H1 (cell line): Measurements from ENCODE around the gene KCTD3. TPM values are rescaled to one million over a fixed set of nuclear protein-coding genes. Genes with fewer than 3 reads are reported as not detected.

Experiments
- CTCF ChIA-PET: fragments of 300-600 bp; sonication (Branson Sonifier 250); formaldehyde crosslinking; loops from one replicate; lab custom pipeline; 2021; ENCODE audit not compliant: partially characterized antibody; lab: Charles Lee
- POLR2A ChIA-PET: fragments of 300-600 bp; sonication (Branson Sonifier 250); formaldehyde crosslinking; loops from one replicate; lab custom pipeline; 2021; ENCODE audit warnings: inconsistent platforms; ENCODE audit not compliant: partially characterized antibody; lab: Charles Lee
- DNase-seq, 2 experiments: peaks; one replicate each; pipeline versions ENCODE4 v3.0.0 to v3.0.0-alpha.2; 2010 to 2022; ENCODE audit warnings: low spot score in 2 of 2, low read depth in 1 of 2, mixed read lengths in 1 of 2
- FAIRE-seq: peaks from 2 replicates; lab custom pipeline; 2011; peaks lifted over from hg19 to GRCh38; lab: Jason Lieb, UNC
- H2AFZ ChIP-seq: 2 replicates; pipeline ENCODE4 v1.8.1; 2012; ENCODE audit warnings: low read length, inconsistent platforms
- H2AK5ac ChIP-seq: 2 replicates; pipeline ENCODE4 v1.6.1; 2013; ENCODE audit warnings: low read depth, low read length
- H2BK120ac ChIP-seq: replicated peaks from 2 replicates; pipeline ENCODE3; 2013; ENCODE audit warnings: low read depth, low read length, inconsistent platforms
- H2BK12ac ChIP-seq: 2 replicates; pipeline ENCODE4 v1.6.1; 2013; ENCODE audit warnings: low read depth, low read length
- H2BK15ac ChIP-seq: 2 replicates; pipeline ENCODE4 v1.6.1; 2013; ENCODE audit warnings: low read length
- H2BK20ac ChIP-seq: 2 replicates; pipeline ENCODE4 v1.6.1; 2013; ENCODE audit warnings: low read length
- H2BK5ac ChIP-seq: 2 replicates; pipeline ENCODE4 v1.6.1; 2013; ENCODE audit warnings: low read depth, low read length
- H3K14ac ChIP-seq: 2 replicates; pipeline ENCODE4 v1.6.1; 2013; ENCODE audit warnings: inconsistent platforms; ENCODE audit not compliant: insufficient read length
- H3K18ac ChIP-seq: 2 replicates; pipeline ENCODE4 v1.6.1; 2013; ENCODE audit warnings: low read length; ENCODE audit errors: extremely low read depth
- H3K23ac ChIP-seq: 2 replicates; pipeline ENCODE4 v1.6.1; 2013; ENCODE audit warnings: inconsistent platforms; ENCODE audit not compliant: insufficient read length
- H3K23me2 ChIP-seq: 2 replicates; pipeline ENCODE4 v1.6.1; 2013; ENCODE audit warnings: low read depth, low read length
- H3K27ac ChIP-seq: 2 replicates; pipeline ENCODE4 v1.6.1; 2011; ENCODE audit warnings: low read depth, low read length, inconsistent platforms
- H3K27me3 ChIP-seq, 4 experiments: replicated peaks in 1 of 4; 1 replicate in 1 of 4; 2 replicates in 3 of 4; pipeline versions ENCODE4 v1.6.1 to v1.8.1; 2011 to 2013; ENCODE audit warnings: low read length in 3 of 4, mild to moderate bottlenecking in 3 of 4, inconsistent platforms in 2 of 4, mixed read lengths in 2 of 4, moderate library complexity in 1 of 4; ENCODE audit not compliant: control insufficient read depth in 3 of 4, insufficient read depth in 3 of 4; ENCODE audit errors: extremely low read depth in 1 of 4
- H3K36me3 ChIP-seq, 4 experiments: 2 replicates each; pipeline versions ENCODE4 v1.6.1 to v1.8.1; 2011 to 2013; ENCODE audit warnings: mild to moderate bottlenecking in 4 of 4, low read length in 3 of 4, moderate library complexity in 2 of 4, control low read depth in 1 of 4, inconsistent platforms in 1 of 4; ENCODE audit not compliant: insufficient read depth in 4 of 4, control insufficient read depth in 2 of 4
- H3K4ac ChIP-seq: replicated peaks from 2 replicates; pipeline ENCODE3; 2013; ENCODE audit warnings: low read length, low read depth, mixed read lengths, inconsistent platforms; ENCODE audit not compliant: insufficient read length
- H3K4me1 ChIP-seq, 4 experiments: replicated peaks in 1 of 4; 1 replicate in 1 of 4; 2 replicates in 3 of 4; pipeline versions ENCODE4 v1.6.1 to v1.8.1; 2011 to 2013; ENCODE audit warnings: low read length in 3 of 4, inconsistent platforms in 2 of 4, mixed read lengths in 1 of 4; ENCODE audit not compliant: insufficient read depth in 4 of 4, control insufficient read depth in 3 of 4
- H3K4me2 ChIP-seq, 2 experiments: 2 replicates each; pipeline versions ENCODE4 v1.6.1 to v1.8.1; 2011 to 2013; ENCODE audit warnings: low read depth in 2 of 2, low read length in 2 of 2, control low read depth in 1 of 2, inconsistent platforms in 1 of 2, mild to moderate bottlenecking in 1 of 2; ENCODE audit not compliant: insufficient read depth in 1 of 2
- H3K4me3 ChIP-seq, 4 experiments: fragments of 200-600, 300-600 bp in 1 of 4; sonication (generic), shearing (Covaris generic), sonication (Bioruptor Twin) in 1 of 4; 2 replicates each; pipeline versions ENCODE4 v1.5.1 to v1.8.1; 2011 to 2016; ENCODE audit warnings: low read length in 4 of 4, low read depth in 3 of 4, control low read depth in 2 of 4, inconsistent platforms in 2 of 4, mild to moderate bottlenecking in 2 of 4, mixed read lengths in 1 of 4, moderate library complexity in 1 of 4; ENCODE audit not compliant: insufficient read depth in 2 of 4; ENCODE audit errors: extremely low read depth in 1 of 4
- H3K56ac ChIP-seq: replicated peaks from 2 replicates; pipeline ENCODE3; 2013; ENCODE audit warnings: low read depth, mild to moderate bottlenecking, mixed read lengths, low read length, inconsistent platforms; ENCODE audit not compliant: insufficient read length
- H3K79me1 ChIP-seq: 2 replicates; pipeline ENCODE4 v1.6.1; 2013; ENCODE audit warnings: low read depth, low read length, control low read depth
- H3K79me2 ChIP-seq, 2 experiments: 2 replicates each; pipeline versions ENCODE4 v1.6.1 to v1.8.1; 2012 to 2013; ENCODE audit warnings: low read length in 2 of 2, mild to moderate bottlenecking in 2 of 2, inconsistent platforms in 1 of 2; ENCODE audit not compliant: insufficient read depth in 2 of 2, control insufficient read depth in 1 of 2
- H3K9ac ChIP-seq, 4 experiments: replicated peaks in 1 of 4; 1 replicate in 1 of 4; 2 replicates in 3 of 4; pipeline versions ENCODE4 v1.6.1 to v1.8.1; 2011 to 2013; ENCODE audit warnings: low read depth in 3 of 4, low read length in 3 of 4, control low read depth in 2 of 4, mild to moderate bottlenecking in 2 of 4, moderate library complexity in 2 of 4, inconsistent platforms in 1 of 4; ENCODE audit errors: extremely low read depth in 1 of 4
- H3K9me3 ChIP-seq, 2 experiments: 2 replicates each; pipeline versions ENCODE4 v1.6.1 to v1.8.1; 2012 to 2013; ENCODE audit warnings: mild to moderate bottlenecking in 2 of 2, moderate library complexity in 2 of 2, control low read depth in 1 of 2, inconsistent platforms in 1 of 2, low read depth in 1 of 2, low read length in 1 of 2, mixed read lengths in 1 of 2; ENCODE audit not compliant: insufficient read depth in 2 of 2
- H4K20me1 ChIP-seq, 2 experiments: replicated peaks in 1 of 2; 2 replicates each; pipeline versions ENCODE3 to v1.8.1; 2011 to 2013; ENCODE audit warnings: inconsistent platforms in 2 of 2, low read length in 2 of 2, mild to moderate bottlenecking in 1 of 2; ENCODE audit not compliant: insufficient read depth in 2 of 2, control insufficient read depth in 1 of 2
- H4K5ac ChIP-seq: 2 replicates; pipeline ENCODE4 v1.6.1; 2013; ENCODE audit warnings: low read length, low read depth, mixed read lengths, inconsistent platforms; ENCODE audit not compliant: insufficient read length
- H4K8ac ChIP-seq: 2 replicates; pipeline ENCODE4 v1.8.0; 2013; ENCODE audit warnings: mild to moderate bottlenecking, moderate library complexity, low read length, inconsistent platforms; ENCODE audit not compliant: insufficient read depth; ENCODE audit errors: extremely low read depth
- H4K91ac ChIP-seq: replicated peaks from 2 replicates; pipeline ENCODE3; 2013; ENCODE audit warnings: low read length, mixed read lengths, inconsistent platforms; ENCODE audit not compliant: insufficient read length
- RAD21 ChIP-seq, 2 experiments: IDR thresholded peaks in 1 of 2; conservative IDR thresholded peaks in 1 of 2; 2 replicates each; pipeline ENCODE4 v1.6.1; 2011; ENCODE audit warnings: low read depth in 2 of 2, low read length in 2 of 2, improper control_type of control experiment in 1 of 2, inconsistent platforms in 1 of 2, mild to moderate bottlenecking in 1 of 2, moderate library complexity in 1 of 2
- TAF1 ChIP-seq: IDR thresholded peaks from 2 replicates; pipeline ENCODE4 v1.6.1; 2011; ENCODE audit warnings: mild to moderate bottlenecking, low read depth, low read length
- USF2 ChIP-seq: IDR thresholded peaks from 2 replicates; pipeline ENCODE4 v1.6.1; 2011; ENCODE audit warnings: low read length, improper control_type of control experiment
- WGBS, 2 experiments: shearing (Covaris generic) in 1 of 2; methylation state at CpG; one replicate each; pipeline versions ENCODE4 v1.1.6 to v1.1.7; 2013 to 2015; ENCODE audit warnings: low lambda C conversion rate in 2 of 2, mixed read lengths in 2 of 2, inconsistent platforms in 1 of 2, low coverage in 1 of 2, missing lambda C conversion rate in 1 of 2; ENCODE audit not compliant: insufficient replicate concordance in 2 of 2, insufficient coverage in 1 of 2, insufficient read length in 1 of 2; ENCODE audit errors: extremely low coverage in 1 of 2, missing lambda C conversion rate in 1 of 2; 5-methylcytosine and 5-hydroxymethylcytosine counted together
- polyA plus RNA-seq, 7 experiments: library from polyadenylated mRNA; depleted of rRNA in 3 of 7; stranded (reverse) in 5 of 7; unstranded in 2 of 7; fragments of >200 nt in 5 of 7; fragments of 200-250 nt in 2 of 7; gene quantifications; 1 replicate in 5 of 7; 2 replicates in 1 of 7; 4 replicates in 1 of 7; pipeline versions ENCODE4 v1.2.1 to v1.2.3, GENCODE V29; 2011 to 2013; ENCODE audit warnings: missing spikeins in 2 of 7, mixed read lengths in 2 of 7
- total RNA-seq: library from RNA; stranded (reverse); fragmentation: NEBNext Ultra II Directional; extraction: Animal tissue kit (Norgen Biotek cat#: 25700); gene quantifications from 2 replicates; pipeline ENCODE4 v1.2.1, GENCODE V29; 2021

Gene KCTD3
- total and polyA plus RNA-seq, 2 of the 8 experiments (the other 6 are each of a cell fraction or from before 2014, with no cell fraction given) = 43.0 to 55.6 TPM

GRCh38 chr1:215599418-215600074 lies 32.4 kb downstream of the KCTD3 start:
- Histone ChIP-seq H3K4me3 (no peak overlapping the region), H3K23me2 (no peaks in the 10 kb centered on the region), H4K91ac (no peak overlapping the region), H2BK20ac (no peak overlapping the region), H3K27ac (no peak overlapping the region), H3K56ac (no peak overlapping the region), H2AFZ (no peak overlapping the region), H2BK5ac (no peak overlapping the region), H3K4me2 (no peak overlapping the region), H4K8ac (no peak overlapping the region), H4K5ac (no peak overlapping the region), H2BK120ac (no peak overlapping the region), H2BK12ac (no peak overlapping the region), H2AK5ac (no peak overlapping the region), H3K4ac (no peak overlapping the region), H3K18ac (no peak overlapping the region), H3K79me2 (0 out of 4 replicates have a peak, but pooled peaks cover 0 to 1% of the 10 kb centered on the region in 2 experiments), H3K23ac (no peak overlapping the region), H3K9me3 (no peaks in the 10 kb centered on the region), H2BK15ac (no peak overlapping the region), H3K9ac (no peak overlapping the region), H3K36me3 (peaks cover 0 to 28% (median 1%) of the 10 kb centered on the region in 4 experiments; a peak in 4 of 8 replicates), H3K14ac (no peak overlapping the region), H3K27me3 (no peaks in the 10 kb centered on the region), H3K79me1 (no peaks in the 10 kb centered on the region), H4K20me1 (no peaks in the 10 kb centered on the region), H3K4me1 (peaks cover 0 to 3% (median 0%) of the 10 kb centered on the region in 4 experiments; a peak in 3 of 7 replicates)
- FAIRE-seq (no peak), DNase-seq (no peak)
- ChIA-PET CTCF (interaction anchor here (1.3 kb wide), 1 partner anchor 110 kb away, joined by 3 read pairs; no protein-coding TSS in a partner anchor), POLR2A (interaction anchor here (2.1 kb wide), 1 partner anchor 11 kb away, joined by 5 read pairs; no protein-coding TSS in a partner anchor)
- WGBS, 2 experiments = 76% methylated on average over 3 of the region's 3 CpGs; no CpG with 5 or more reads in 1 of the 2 experiments
- no peak for TF ChIP-seq USF2
- no peak for TF ChIP-seq RAD21 (IDR thresholded peaks at IDR 0.05 in 1 of 2, conservative IDR thresholded peaks at IDR 0.05 in 1 of 2; ENCODE audit: low read depth in 2 of 2, low read length in 2 of 2)
- TF ChIP-seq TAF1 = no peak
